CD4-positive, alpha-beta T cell treated with Interleukin-10 for 1 hour (primary cell): ENCODE data around the gene NRL.

Experiments
- DNase-seq: peaks from one replicate; pipeline ENCODE4 v3.0.0-alpha.2; 2020

The NRL gene

GRCh38 chr14:24098927-24099813, 15.6 kb downstream of the NRL start:
- no peak for DNase-seq

GRCh38 chr14:24098229-24098926, 16.4 kb downstream of the NRL start:
- DNase-seq, result no peak

- DNase-seq, result no peak
Observed at GRCh38 chr14:24096545-24097181, 18.1 kb downstream of the NRL start.

GRCh38 chr14:24095271-24096068, 19.3 kb downstream of the NRL start:
- DNase-seq, result peak; percentile 43

- DNase-seq, result no peak
Observed at GRCh38 chr14:24094841-24095270, 19.9 kb downstream of the NRL start.

- peak; percentile 73 for DNase-seq
Observed at GRCh38 chr14:24093901-24094840, 20.6 kb downstream of the NRL start, which contains the start of gene PCK2. Gene PCK2 (plus strand): TSS chr14:24094311. CDS start chr14:24094406, 95 bp downstream.

GRCh38 chr14:24093207-24093900, 21.4 kb downstream of the NRL start:
- no peak for DNase-seq

GRCh38 chr14:24092505-24093206, 22.1 kb downstream of the NRL start:
- no peak for DNase-seq

- no peak for DNase-seq
Observed at GRCh38 chr14:24092110-24092504, 22.6 kb downstream of the NRL start.

GRCh38 chr14:24089890-24090289, 24.9 kb downstream of the NRL start:
- no peak for DNase-seq

- no peak for DNase-seq
Observed at GRCh38 chr14:24088095-24088494, 26.7 kb downstream of the NRL start.

GRCh38 chr14:24087004-24087403, 27.7 kb downstream of the NRL start:
- DNase-seq, result no peak

GRCh38 chr14:24086193-24086955, 28.4 kb downstream of the NRL start:
- DNase-seq, result no peak

- DNase-seq, result no peak
Observed at GRCh38 chr14:24085215-24085614, 29.5 kb downstream of the NRL start.

GRCh38 chr14:24084440-24084839, 30.3 kb downstream of the NRL start:
- no peak for DNase-seq

GRCh38 chr14:24083462-24083861, 31.3 kb downstream of the NRL start:
- no peak for DNase-seq

GRCh38 chr14:24082411-24083080, 32.2 kb downstream of the NRL start:
- DNase-seq, result no peak

GRCh38 chr14:24081739-24082211, 33.0 kb downstream of the NRL start:
- DNase-seq, result no peak
